Prostate gland (tissue), 2 donors: ENCODE results near the gene MAPK6. TPM values are rescaled to one million over a fixed set of nuclear protein-coding genes. Genes with fewer than 3 reads are reported as not detected.

ENCODE experiments used
- DNase-seq: peaks from one replicate; pipeline ENCODE4 v3.0.0-alpha.2; 2019; ENCODE audit warnings: low spot score
- H3K27ac ChIP-seq, 2 donors: fragments of 200-600 bp; sonication (generic); 2 replicates each; pipeline ENCODE4 v1.5.1; 2017 to 2019
- H3K27me3 ChIP-seq: fragments of 200-600 bp; sonication (generic); replicated peaks from 2 replicates; pipeline ENCODE4 v1.5.1; 2019; ENCODE audit not compliant: insufficient read depth
- H3K36me3 ChIP-seq, 2 donors: fragments of 200-600 bp; sonication (generic); 1 replicate in 1 of 2; 2 replicates in 1 of 2; pipeline versions ENCODE4 v1.5.1 to v1.8.1; 2017 to 2019
- H3K4me1 ChIP-seq: fragments of 200-600 bp; sonication (generic); replicated peaks from 2 replicates; pipeline ENCODE4 v1.5.1; 2019
- H3K4me3 ChIP-seq, 2 donors: fragments of 200-600 bp; sonication (generic); 2 replicates each; pipeline ENCODE4 v1.5.1; 2017 to 2019
- H3K9me3 ChIP-seq: fragments of 200-600 bp; sonication (generic); 2 replicates; pipeline ENCODE4 v1.5.1; 2017
- CTCF ChIP-seq, 4 experiments: fragments of 200-600 bp in 2 of 4; fragments of 450-650 bp in 2 of 4; sonication (generic) in 2 of 4; IDR thresholded peaks; 1 replicate in 3 of 4; 2 replicates in 1 of 4; pipeline ENCODE4 v1.5.1; 2016 to 2019; ENCODE audit warnings: antibody characterized with exemption in 4 of 4, mild to moderate bottlenecking in 2 of 4, moderate library complexity in 2 of 4
- POLR2A ChIP-seq: fragments of 450-650 bp; IDR thresholded peaks from one replicate; pipeline ENCODE4 v1.6.1; 2016; ENCODE audit warnings: antibody characterized with exemption, mild to moderate bottlenecking
- POLR2AphosphoS5 ChIP-seq: sonication (generic); formaldehyde crosslinking; IDR thresholded peaks from one replicate; pipeline ENCODE4 v1.6.1; 2017; ENCODE audit warnings: antibody characterized with exemption
- WGBS: methylation state at CpG from one replicate; pipeline ENCODE4 v1.1.5; 2018; 5-methylcytosine and 5-hydroxymethylcytosine counted together
- intact Hi-C: fragments of 100-400 bp; cut with DNase I; formaldehyde crosslinking; loops from one replicate; pipeline ENCODE4 v1.14.2; 2022
- total RNA-seq, 2 donors: library from RNA; depleted of rRNA; stranded (reverse); fragments of >200 nt; gene quantifications; one replicate each; pipeline ENCODE4 v1.1.0, GENCODE V29; 2016

MAPK6 gene
- total RNA-seq, 2 donors from 2014 or later, result 22.1 to 23.8 TPM

DNA sequence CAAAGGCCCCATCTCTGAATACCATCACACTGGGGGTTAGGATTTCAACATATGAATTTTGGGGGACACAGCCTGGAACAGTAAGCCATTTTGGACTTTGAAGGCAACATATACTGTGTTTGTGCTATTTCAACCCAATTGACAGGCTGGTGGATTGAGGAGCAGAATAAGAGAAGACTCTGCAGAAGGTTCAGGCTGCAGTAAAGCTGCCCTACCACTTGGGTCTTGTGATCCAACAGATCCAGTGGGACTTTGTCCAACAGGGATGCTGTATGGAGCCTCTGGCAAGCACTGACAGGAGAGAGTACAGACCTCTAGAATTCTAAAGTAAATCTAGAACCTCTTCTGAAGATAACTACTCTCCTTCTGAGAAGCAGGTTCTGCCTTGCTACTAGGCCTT lies 94.7 kb downstream of the MAPK6 start:
- no peak for DNase-seq
- H3K27me3 ChIP-seq, result no peaks in the 10 kb centered on the region
- TF ChIP-seq POLR2AphosphoS5 (no peak), CTCF (IDR thresholded peaks at IDR 0.05) (no peak), POLR2A (no peak)

DNA sequence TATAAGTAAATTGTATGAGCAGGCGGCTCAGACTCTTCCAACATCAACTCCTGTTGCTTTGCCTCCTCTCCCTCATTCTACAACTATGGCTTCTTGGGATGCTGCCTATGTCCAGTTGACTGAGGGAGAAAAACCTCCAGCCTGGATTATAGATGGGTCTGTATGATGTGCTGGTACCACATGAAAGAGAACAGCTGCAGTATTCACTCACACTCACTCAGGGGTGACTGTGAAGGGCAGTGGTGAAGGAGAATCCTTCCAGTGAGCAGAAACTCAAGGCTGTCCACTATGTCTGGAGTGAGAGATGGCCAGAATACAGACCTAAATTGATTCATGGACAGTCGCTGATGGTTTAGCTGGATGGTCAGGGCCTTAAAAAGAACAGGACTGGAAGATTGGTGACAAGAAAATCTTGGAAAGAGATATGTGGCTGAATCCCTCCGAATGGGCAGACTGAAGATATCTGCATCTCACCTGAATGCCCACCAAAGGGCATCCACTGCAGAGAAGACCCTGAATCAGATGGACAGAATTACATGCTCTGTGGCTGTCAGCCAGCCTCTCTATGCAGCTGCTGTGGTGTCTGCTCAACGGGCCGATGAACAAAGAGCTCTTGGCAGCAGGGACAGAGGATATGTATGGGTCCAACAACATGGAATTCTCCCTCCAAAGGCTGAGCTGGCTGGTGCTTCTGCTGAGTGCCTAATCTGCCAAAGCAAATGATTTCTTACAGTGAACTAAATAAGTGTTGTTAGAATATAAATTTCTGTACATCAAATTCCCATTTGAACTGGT lies 95.4 kb downstream of the MAPK6 start:
- DNase-seq, result no peak
- Histone ChIP-seq H3K36me3 (no peaks in the 10 kb centered on the region), H3K4me3 (no peak overlapping the region), H3K4me1 (no peaks in the 10 kb centered on the region), H3K27ac (no peak overlapping the region), H3K9me3 (no peaks in the 10 kb centered on the region), H3K27me3 (no peaks in the 10 kb centered on the region)
- TF ChIP-seq CTCF (IDR thresholded peaks at IDR 0.05) (no peak), POLR2AphosphoS5 (no peak), POLR2A (no peak)
- 59% methylated on average over 5 of the region's 5 CpGs for WGBS
- intact Hi-C loops, result no loop called here

More for the DNA sequence above, 94.7 kb downstream of the MAPK6 start:
- H3K27ac ChIP-seq, result no peak overlapping the region
- no peaks in the 10 kb centered on the region for H3K36me3 ChIP-seq
- intact Hi-C loops, result no loop called here
- no peaks in the 10 kb centered on the region for H3K9me3 ChIP-seq
- no peaks in the 10 kb centered on the region for H3K4me1 ChIP-seq
- H3K4me3 ChIP-seq, result no peak overlapping the region

DNA sequence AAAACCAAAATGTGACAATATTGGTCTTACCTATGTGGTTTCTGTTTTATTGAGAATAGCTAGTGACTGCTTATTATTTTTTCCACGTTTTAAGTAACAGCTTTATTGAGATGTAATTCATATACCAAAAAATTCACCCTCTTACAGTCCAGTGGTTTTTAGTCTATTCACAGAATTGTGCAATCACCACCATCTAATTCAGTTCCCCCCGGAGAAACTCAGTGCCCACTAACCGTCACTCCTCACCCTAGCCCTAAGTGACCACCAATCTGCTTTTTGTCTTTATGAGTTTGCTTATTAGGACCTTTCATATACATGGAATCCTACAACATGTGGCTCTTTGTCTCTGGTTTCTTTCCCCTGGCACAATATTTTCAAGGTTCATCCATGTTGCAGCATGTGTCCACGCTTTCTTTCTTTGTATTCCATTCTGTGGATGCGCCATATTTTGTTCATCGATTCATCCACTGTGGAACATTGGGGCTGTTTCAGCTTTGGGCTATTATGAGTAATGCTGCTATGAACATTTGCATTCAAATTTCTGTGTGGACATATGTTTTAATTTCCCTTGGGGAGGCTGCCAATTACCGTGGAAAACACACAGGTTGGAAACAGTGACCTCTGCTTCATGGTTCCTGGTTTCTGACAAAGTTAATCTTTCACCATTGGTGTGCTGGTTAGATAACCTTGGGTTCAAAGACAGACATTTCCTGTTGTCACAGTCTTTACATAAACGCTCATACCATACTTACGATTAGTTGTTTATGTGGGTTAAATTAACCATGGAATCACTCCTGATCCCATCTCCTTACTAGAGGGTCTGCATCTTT lies 96.8 kb downstream of the MAPK6 start:
- intact Hi-C loops, result no loop called here
- Histone ChIP-seq H3K27me3 (no peaks in the 10 kb centered on the region), H3K9me3 (no peaks in the 10 kb centered on the region), H3K4me3 (no peak overlapping the region), H3K4me1 (no peaks in the 10 kb centered on the region), H3K36me3 (no peaks in the 10 kb centered on the region), H3K27ac (no peak overlapping the region)
- DNase-seq, result no peak
- 63% methylated on average over 9 of the region's 9 CpGs for WGBS
- TF ChIP-seq CTCF (IDR thresholded peaks at IDR 0.05) (no peak), POLR2A (no peak), POLR2AphosphoS5 (no peak)

Other genes with a start within 250 kb of the MAPK6 start
- gene TMOD3, start 189.6 kb upstream of the MAPK6 start, total RNA-seq, result 10 to 100 TPM; 17.2 to 19.6 TPM
- gene LEO1, start 47.4 kb upstream of the MAPK6 start, total RNA-seq, result 10 to 100 TPM; 14.4 to 24.2 TPM
- under 1 TPM in 1 of 2 donors, not detected in 1; 0.55 TPM for gene BCL2L10, start 93.6 kb downstream of the MAPK6 start, total RNA-seq
- 10 to 100 TPM; 23.3 to 85.7 TPM for gene GNB5, start 172.2 kb downstream of the MAPK6 start, total RNA-seq